CD14-positive monocyte (primary cell): ENCODE data around the gene LGALS9B. TPM values are rescaled to one million over a fixed set of nuclear protein-coding genes. Genes with fewer than 3 reads are reported as not detected.
"Not testable (repeated sequence)": the region's sequence is repeated elsewhere in the genome, so short reads cannot be mapped to it uniquely, and the experiment has no call there.

Experiments used
- DNase-seq, 3 donors: peaks; one replicate each; pipeline ENCODE4 v3.0.0-alpha.2; 2011 to 2022
- H2AFZ ChIP-seq: 2 replicates; pipeline ENCODE4 v1.6.0; 2012; ENCODE audit warnings: mild to moderate bottlenecking, low read depth, low read length, inconsistent platforms; ENCODE audit not compliant: insufficient read depth, poor library complexity, severe bottlenecking
- H3K27ac ChIP-seq, 2 donors: 1 replicate in 1 of 2; 2 replicates in 1 of 2; pipeline ENCODE4 v1.5.1; 2012 to 2013; ENCODE audit warnings: low read length in 2 of 2, control low read depth in 1 of 2, inconsistent platforms in 1 of 2, low read depth in 1 of 2, mild to moderate bottlenecking in 1 of 2
- H3K27me3 ChIP-seq, 2 donors: one replicate each; pipeline versions ENCODE4 v1.6.0 to v1.6.1; 2011 to 2013; ENCODE audit warnings: low read length in 2 of 2; ENCODE audit not compliant: control insufficient read depth in 2 of 2, insufficient read depth in 2 of 2
- H3K36me3 ChIP-seq, 2 donors: replicated peaks in 1 of 2; 1 replicate in 1 of 2; 2 replicates in 1 of 2; pipeline versions ENCODE4 v1.5.1 to v1.6.1; 2012 to 2013; ENCODE audit warnings: low read length in 2 of 2, control low read depth in 1 of 2, inconsistent platforms in 1 of 2, mild to moderate bottlenecking in 1 of 2; ENCODE audit not compliant: insufficient read depth in 2 of 2, control insufficient read depth in 1 of 2
- H3K4me1 ChIP-seq, 2 donors: 1 replicate in 1 of 2; 2 replicates in 1 of 2; pipeline versions ENCODE4 v1.5.1 to v1.6.1; 2012 to 2013; ENCODE audit warnings: low read length in 2 of 2, control low read depth in 1 of 2, inconsistent platforms in 1 of 2, mild to moderate bottlenecking in 1 of 2, moderate library complexity in 1 of 2; ENCODE audit not compliant: insufficient read depth in 2 of 2, control insufficient read depth in 1 of 2
- H3K4me2 ChIP-seq: replicated peaks from 2 replicates; pipeline ENCODE3; 2012; ENCODE audit warnings: low read length, moderate library complexity, mild to moderate bottlenecking; ENCODE audit not compliant: poor library complexity, severe bottlenecking; ENCODE audit errors: extremely low read depth
- H3K4me3 ChIP-seq, 3 experiments: fragments of 200-600 bp in 1 of 3; sonication (generic) in 1 of 3; replicated peaks in 1 of 3; 1 replicate in 2 of 3; 2 replicates in 1 of 3; pipeline ENCODE4 v1.5.1; 2011 to 2013; ENCODE audit warnings: low read length in 3 of 3, mild to moderate bottlenecking in 3 of 3, control low read depth in 2 of 3, low read depth in 2 of 3, inconsistent platforms in 1 of 3, moderate library complexity in 1 of 3
- H3K79me2 ChIP-seq: 2 replicates; pipeline ENCODE4 v1.6.0; 2012; ENCODE audit warnings: mild to moderate bottlenecking, control low read depth, inconsistent platforms, low read length, moderate library complexity; ENCODE audit not compliant: insufficient read depth
- H3K9ac ChIP-seq: 2 replicates; pipeline ENCODE4 v1.6.0; 2017; ENCODE audit warnings: low read length, mild to moderate bottlenecking; ENCODE audit not compliant: insufficient read depth, poor library complexity, severe bottlenecking
- H3K9me3 ChIP-seq, 2 donors: replicated peaks in 1 of 2; 1 replicate in 1 of 2; 2 replicates in 1 of 2; pipeline versions ENCODE4 v1.5.1 to v1.6.1; 2012 to 2013; ENCODE audit warnings: low read length in 2 of 2, control low read depth in 1 of 2; ENCODE audit not compliant: control insufficient read depth in 1 of 2, insufficient read depth in 1 of 2
- H4K20me1 ChIP-seq: 2 replicates; pipeline ENCODE4 v1.6.0; 2012; ENCODE audit warnings: mild to moderate bottlenecking, low read length, control low read depth, moderate library complexity; ENCODE audit not compliant: insufficient read depth
- H3K27ac Mint-ChIP-seq, 7 donors: one replicate each; pipeline ENCODE4 v1.8.0; 2020; ENCODE audit warnings: mild to moderate bottlenecking in 7 of 7, mixed read lengths in 7 of 7, moderate library complexity in 6 of 7, inconsistent platforms in 2 of 7
- H3K27me3 Mint-ChIP-seq, 3 donors: one replicate each; pipeline ENCODE4 v1.8.0; 2021 to 2022; ENCODE audit warnings: low read depth in 3 of 3, mild to moderate bottlenecking in 3 of 3, mixed read lengths in 3 of 3, moderate library complexity in 3 of 3, inconsistent platforms in 1 of 3
- H3K36me3 Mint-ChIP-seq, 2 donors: one replicate each; pipeline ENCODE4 v1.8.0; 2020; ENCODE audit warnings: mixed read lengths in 2 of 2, inconsistent platforms in 1 of 2, mild to moderate bottlenecking in 1 of 2
- H3K4me1 Mint-ChIP-seq: one replicate; pipeline ENCODE4 v1.8.0; 2020; ENCODE audit warnings: mild to moderate bottlenecking, mixed read lengths
- H3K4me3 Mint-ChIP-seq, 2 donors: one replicate each; pipeline ENCODE4 v1.8.0; 2020; ENCODE audit warnings: mild to moderate bottlenecking in 2 of 2, mixed read lengths in 2 of 2, moderate library complexity in 1 of 2
- H3K9me3 Mint-ChIP-seq, 7 donors: one replicate each; pipeline ENCODE4 v1.8.0; 2020 to 2022; ENCODE audit warnings: mixed read lengths in 7 of 7, mild to moderate bottlenecking in 6 of 7, moderate library complexity in 6 of 7, inconsistent platforms in 2 of 7
- WGBS: methylation state at CpG from one replicate; pipeline ENCODE4 v1.1.5; 2013; ENCODE audit warnings: missing lambda C conversion rate; ENCODE audit not compliant: insufficient coverage; 5-methylcytosine and 5-hydroxymethylcytosine counted together
- intact Hi-C, 2 donors: fragments of 100-400 bp; cut with micrococcal nuclease; formaldehyde crosslinking; loops; one replicate each; pipeline versions ENCODE4 v1.15.0 to v1.15.1; 2023
- polyA plus RNA-seq, 3 donors: library from polyadenylated mRNA; depleted of rRNA in 1 of 3; unstranded in 2 of 3; stranded (reverse) in 1 of 3; fragments of 300-500 nt in 2 of 3; fragments of >200 nt in 1 of 3; fragmentation: Illumina TruSeq in 2 of 3; gene quantifications; 1 replicate in 2 of 3; 2 replicates in 1 of 3; pipeline ENCODE4 v1.2.3, GENCODE V29; 2012 to 2021

Gene LGALS9B
- polyA plus RNA-seq, 3 donors, result not detected

DNA sequence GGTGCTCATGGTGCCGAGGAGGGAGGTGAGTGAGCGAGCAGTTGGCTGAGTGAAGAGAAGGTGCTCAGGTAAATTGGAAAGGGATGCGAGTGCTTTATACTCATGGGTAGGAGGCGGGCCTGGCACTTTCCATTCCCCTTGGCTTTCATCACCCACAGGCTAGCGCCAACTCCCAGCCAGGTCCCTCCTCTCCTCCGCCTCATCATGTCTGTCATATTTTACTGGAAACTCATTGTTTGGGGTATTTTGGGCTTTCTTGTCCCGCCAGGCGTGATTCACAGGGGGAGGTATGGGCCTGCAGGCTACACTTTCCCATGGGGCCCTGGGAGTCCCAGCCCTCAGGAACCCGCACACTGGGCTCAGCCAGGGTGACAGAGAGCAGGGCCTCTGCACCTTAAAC, 26.8 kb upstream of the LGALS9B start:
- H3K9me3 ChIP-seq, H3K4me2 ChIP-seq, H4K20me1 ChIP-seq, H3K27me3 Mint-ChIP-seq, H3K4me1 ChIP-seq, H3K4me3 ChIP-seq, H3K36me3 ChIP-seq, H3K9ac ChIP-seq, H3K27ac ChIP-seq, H3K4me3 Mint-ChIP-seq, H3K9me3 Mint-ChIP-seq, H3K4me1 Mint-ChIP-seq, H2AFZ ChIP-seq, intact Hi-C loops, H3K27me3 ChIP-seq, H3K36me3 Mint-ChIP-seq, DNase-seq, H3K27ac Mint-ChIP-seq, H3K79me2 ChIP-seq: not testable (repeated sequence)
- no CpG with 5 or more reads among the region's 9 CpGs for WGBS

- H3K27me3 Mint-ChIP-seq, intact Hi-C loops, H3K79me2 ChIP-seq, H3K27ac ChIP-seq, H3K4me2 ChIP-seq, H3K27me3 ChIP-seq, H3K4me1 ChIP-seq, H3K9me3 ChIP-seq, H3K4me1 Mint-ChIP-seq, H3K36me3 ChIP-seq, H3K36me3 Mint-ChIP-seq, DNase-seq, H2AFZ ChIP-seq, H3K27ac Mint-ChIP-seq, H3K4me3 Mint-ChIP-seq, H3K9me3 Mint-ChIP-seq, H3K9ac ChIP-seq, H4K20me1 ChIP-seq, H3K4me3 ChIP-seq: not testable (repeated sequence)
- WGBS, result no CpG with 5 or more reads among the region's 8 CpGs
Measured at GRCh38 chr17:20492971-20493370, 25.6 kb upstream of the LGALS9B start.

GRCh38 chr17:20492099-20492498, 24.8 kb upstream of the LGALS9B start:
- H3K9me3 ChIP-seq, H3K27me3 ChIP-seq, H3K4me2 ChIP-seq, H3K4me3 Mint-ChIP-seq, H2AFZ ChIP-seq, H3K9me3 Mint-ChIP-seq, H3K9ac ChIP-seq, H4K20me1 ChIP-seq, H3K79me2 ChIP-seq, H3K36me3 ChIP-seq, H3K27ac ChIP-seq, H3K4me1 Mint-ChIP-seq, H3K4me1 ChIP-seq, DNase-seq, H3K27ac Mint-ChIP-seq, intact Hi-C loops, H3K27me3 Mint-ChIP-seq, H3K36me3 Mint-ChIP-seq, H3K4me3 ChIP-seq: not testable (repeated sequence)
- WGBS, result 80% methylated on average over 1 of the region's 6 CpGs

GRCh38 chr17:20484930-20485329, 17.6 kb upstream of the LGALS9B start:
- H3K27ac ChIP-seq, H3K4me3 Mint-ChIP-seq, H3K4me1 Mint-ChIP-seq, H3K27ac Mint-ChIP-seq, H3K79me2 ChIP-seq, DNase-seq, H3K27me3 ChIP-seq, H3K9me3 ChIP-seq, H3K36me3 ChIP-seq, H3K9ac ChIP-seq, intact Hi-C loops, H3K4me1 ChIP-seq, H3K4me3 ChIP-seq, H2AFZ ChIP-seq, H3K36me3 Mint-ChIP-seq, H3K4me2 ChIP-seq, H4K20me1 ChIP-seq, H3K9me3 Mint-ChIP-seq, H3K27me3 Mint-ChIP-seq: not testable (repeated sequence)
- WGBS, result no CpG with 5 or more reads among the region's 6 CpGs
